Measurements from ENCODE around the gene ST6GALNAC1. TPM values are rescaled to one million over a fixed set of nuclear protein-coding genes. Genes with fewer than 3 reads are reported as not detected.
"Not testable (repeated sequence)": the region's sequence is repeated elsewhere in the genome, so short reads cannot be mapped to it uniquely, and the experiment has no call there.

Gene ST6GALNAC1
- total and polyA plus RNA-seq, 4 donors = 0.16 to 2.1 (median 0.21) TPM; not detected in 1

DNA sequence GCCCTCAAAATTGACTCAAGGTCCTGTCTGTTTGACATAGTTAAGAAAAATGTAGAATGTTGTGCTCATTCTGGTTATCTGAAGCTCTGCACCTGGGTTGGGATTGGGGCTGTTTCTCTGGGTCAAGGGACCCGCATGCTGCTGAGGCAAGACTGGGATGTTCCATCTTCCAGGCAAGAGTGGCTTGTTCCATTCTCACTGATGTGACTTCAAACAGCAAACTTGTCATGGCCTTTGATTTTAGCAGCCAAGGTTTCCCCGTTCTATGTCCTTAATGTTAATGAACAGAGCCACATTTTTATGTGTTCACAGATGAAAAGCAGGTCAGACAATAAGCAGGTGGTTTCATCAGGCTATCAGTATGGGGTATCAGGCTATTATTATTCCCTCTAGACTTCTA, 25.7 kb downstream of the ST6GALNAC1 start:
- Histone ChIP-seq H3K9me3 (ENCODE audit: control insufficient read depth in 4 of 4, low read length in 3 of 4) (no peaks in the 10 kb centered on the region), H3K9ac (ENCODE audit: low read depth in 1 of 2, low read length in 2 of 2) (no peak overlapping the region), H3K27ac (ENCODE audit: low read depth in 1 of 2, low read length in 2 of 2) (no peak overlapping the region), H3K4me1 (ENCODE audit: control insufficient read depth in 4 of 4, insufficient read depth in 4 of 4, low read length in 3 of 4) (peaks cover 0 to 7% (median 5%) of the 10 kb centered on the region in 4 donors), H3K4me3 (ENCODE audit: low read depth in 1 of 3, low read length in 3 of 3) (no peak overlapping the region), H3K36me3 (ENCODE audit: control insufficient read depth in 4 of 4, insufficient read depth in 3 of 4, low read depth in 1 of 4, low read length in 3 of 4) (no peaks in the 10 kb centered on the region), H3K27me3 (ENCODE audit: control insufficient read depth in 4 of 4, insufficient read depth in 4 of 4, low read length in 3 of 4) (no peaks in the 10 kb centered on the region)
- TF ChIP-seq, protein P1, sequence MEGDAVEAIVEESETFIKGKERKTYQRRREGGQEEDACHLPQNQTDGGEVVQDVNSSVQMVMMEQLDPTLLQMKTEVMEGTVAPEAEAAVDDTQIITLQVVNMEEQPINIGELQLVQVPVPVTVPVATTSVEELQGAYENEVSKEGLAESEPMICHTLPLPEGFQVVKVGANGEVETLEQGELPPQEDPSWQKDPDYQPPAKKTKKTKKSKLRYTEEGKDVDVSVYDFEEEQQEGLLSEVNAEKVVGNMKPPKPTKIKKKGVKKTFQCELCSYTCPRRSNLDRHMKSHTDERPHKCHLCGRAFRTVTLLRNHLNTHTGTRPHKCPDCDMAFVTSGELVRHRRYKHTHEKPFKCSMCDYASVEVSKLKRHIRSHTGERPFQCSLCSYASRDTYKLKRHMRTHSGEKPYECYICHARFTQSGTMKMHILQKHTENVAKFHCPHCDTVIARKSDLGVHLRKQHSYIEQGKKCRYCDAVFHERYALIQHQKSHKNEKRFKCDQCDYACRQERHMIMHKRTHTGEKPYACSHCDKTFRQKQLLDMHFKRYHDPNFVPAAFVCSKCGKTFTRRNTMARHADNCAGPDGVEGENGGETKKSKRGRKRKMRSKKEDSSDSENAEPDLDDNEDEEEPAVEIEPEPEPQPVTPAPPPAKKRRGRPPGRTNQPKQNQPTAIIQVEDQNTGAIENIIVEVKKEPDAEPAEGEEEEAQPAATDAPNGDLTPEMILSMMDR (IDR thresholded peaks at IDR 0.05; ENCODE audit: low read depth, low read length, missing input control) = no peak
- no peak for TF ChIP-seq FOXA2 (IDR thresholded peaks at IDR 0.05)
- TF ChIP-seq RXRA (IDR thresholded peaks at IDR 0.05) = no peak
- no peak for TF ChIP-seq YY1 (IDR thresholded peaks at IDR 0.05)
- TF ChIP-seq, protein P2, sequence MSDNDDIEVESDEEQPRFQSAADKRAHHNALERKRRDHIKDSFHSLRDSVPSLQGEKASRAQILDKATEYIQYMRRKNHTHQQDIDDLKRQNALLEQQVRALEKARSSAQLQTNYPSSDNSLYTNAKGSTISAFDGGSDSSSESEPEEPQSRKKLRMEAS (IDR thresholded peaks at IDR 0.05) = no peak
- 94% methylated on average over 2 of the region's 2 CpGs for WGBS
- no peak for DNase-seq (ENCODE audit: low spot score)

DNA sequence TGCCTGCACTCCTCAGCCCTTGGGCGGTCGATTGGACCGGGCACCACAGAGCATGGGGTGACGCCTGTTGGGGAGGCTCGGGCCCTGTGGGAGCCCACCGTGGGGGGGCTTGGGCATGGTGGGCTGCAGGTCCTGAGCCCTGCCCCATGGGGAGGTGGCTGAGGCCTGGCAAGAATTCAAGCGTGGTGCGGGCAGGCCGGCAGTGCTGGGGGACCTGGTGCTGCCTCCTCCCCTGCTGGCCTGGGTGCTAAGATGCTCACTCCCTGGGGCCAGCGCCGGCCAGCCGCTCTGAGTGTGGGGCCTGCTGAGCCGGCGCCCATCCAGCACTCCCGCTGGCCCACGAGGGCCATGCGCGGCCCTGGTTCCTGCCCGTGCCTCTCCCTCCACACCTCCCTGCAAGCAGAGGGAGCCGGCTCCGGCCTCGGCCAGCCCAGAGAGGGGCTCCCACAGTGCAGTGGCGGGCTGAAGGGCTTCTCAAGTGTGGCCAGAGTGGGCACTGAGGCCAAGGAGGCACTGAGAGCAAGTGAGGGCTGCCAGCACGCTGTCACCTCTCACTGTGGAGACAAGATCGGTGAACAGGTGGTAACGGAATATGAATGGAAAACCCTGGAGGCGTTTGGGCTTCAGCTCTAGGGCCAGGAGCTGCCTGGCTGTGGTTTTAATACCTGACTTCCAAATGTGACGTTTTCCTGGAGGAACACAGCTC, 28.5 kb downstream of the ST6GALNAC1 start:
- Histone ChIP-seq H3K9ac (ENCODE audit: low read depth in 1 of 2, low read length in 2 of 2) (no peak overlapping the region), H3K9me3 (ENCODE audit: control insufficient read depth in 4 of 4, low read length in 3 of 4) (no peaks in the 10 kb centered on the region), H3K4me1 (ENCODE audit: control insufficient read depth in 4 of 4, insufficient read depth in 4 of 4, low read length in 3 of 4) (peaks cover 0 to 7% (median 5%) of the 10 kb centered on the region in 4 donors), H3K27me3 (ENCODE audit: control insufficient read depth in 4 of 4, insufficient read depth in 4 of 4, low read length in 3 of 4) (no peaks in the 10 kb centered on the region), H3K4me3 (ENCODE audit: low read depth in 1 of 3, low read length in 3 of 3) (no peak overlapping the region), H3K27ac (ENCODE audit: low read depth in 1 of 2, low read length in 2 of 2) (no peak overlapping the region), H3K36me3 (ENCODE audit: control insufficient read depth in 4 of 4, insufficient read depth in 3 of 4, low read depth in 1 of 4, low read length in 3 of 4) (no peaks in the 10 kb centered on the region)
- DNase-seq (ENCODE audit: low spot score) = no peak
- WGBS = 92% methylated on average over 28 of the region's 28 CpGs
- no peak for TF ChIP-seq EGR1 (IDR thresholded peaks at IDR 0.05; ENCODE audit: low read depth in 2 of 2)
- no peak for TF ChIP-seq JUND (IDR thresholded peaks at IDR 0.05)
- no peak for TF ChIP-seq RXRA (IDR thresholded peaks at IDR 0.05)
- TF ChIP-seq, protein P3, sequence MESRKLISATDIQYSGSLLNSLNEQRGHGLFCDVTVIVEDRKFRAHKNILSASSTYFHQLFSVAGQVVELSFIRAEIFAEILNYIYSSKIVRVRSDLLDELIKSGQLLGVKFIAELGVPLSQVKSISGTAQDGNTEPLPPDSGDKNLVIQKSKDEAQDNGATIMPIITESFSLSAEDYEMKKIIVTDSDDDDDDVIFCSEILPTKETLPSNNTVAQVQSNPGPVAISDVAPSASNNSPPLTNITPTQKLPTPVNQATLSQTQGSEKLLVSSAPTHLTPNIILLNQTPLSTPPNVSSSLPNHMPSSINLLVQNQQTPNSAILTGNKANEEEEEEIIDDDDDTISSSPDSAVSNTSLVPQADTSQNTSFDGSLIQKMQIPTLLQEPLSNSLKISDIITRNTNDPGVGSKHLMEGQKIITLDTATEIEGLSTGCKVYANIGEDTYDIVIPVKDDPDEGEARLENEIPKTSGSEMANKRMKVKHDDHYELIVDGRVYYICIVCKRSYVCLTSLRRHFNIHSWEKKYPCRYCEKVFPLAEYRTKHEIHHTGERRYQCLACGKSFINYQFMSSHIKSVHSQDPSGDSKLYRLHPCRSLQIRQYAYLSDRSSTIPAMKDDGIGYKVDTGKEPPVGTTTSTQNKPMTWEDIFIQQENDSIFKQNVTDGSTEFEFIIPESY (IDR thresholded peaks at IDR 0.05) = no peak
- TF ChIP-seq, protein P4, sequence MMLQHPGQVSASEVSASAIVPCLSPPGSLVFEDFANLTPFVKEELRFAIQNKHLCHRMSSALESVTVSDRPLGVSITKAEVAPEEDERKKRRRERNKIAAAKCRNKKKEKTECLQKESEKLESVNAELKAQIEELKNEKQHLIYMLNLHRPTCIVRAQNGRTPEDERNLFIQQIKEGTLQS (IDR thresholded peaks at IDR 0.05) = no peak
- no peak for TF ChIP-seq NR2F2 (IDR thresholded peaks at IDR 0.05)
- no peak for TF ChIP-seq FOXA1 (IDR thresholded peaks at IDR 0.05)
- TF ChIP-seq RAD21 (IDR thresholded peaks at IDR 0.05) = no peak
- TF ChIP-seq HNF4A (conservative IDR thresholded peaks at IDR 0.05) = no peak
- TF ChIP-seq, protein P2 (IDR thresholded peaks at IDR 0.05) = no peak
- TF ChIP-seq TAF1 (conservative IDR thresholded peaks at IDR 0.05) = no peak
- TF ChIP-seq YY1 (IDR thresholded peaks at IDR 0.05) = no peak
- TF ChIP-seq, protein P1 (IDR thresholded peaks at IDR 0.05; ENCODE audit: low read depth, low read length, missing input control) = no peak

DNA sequence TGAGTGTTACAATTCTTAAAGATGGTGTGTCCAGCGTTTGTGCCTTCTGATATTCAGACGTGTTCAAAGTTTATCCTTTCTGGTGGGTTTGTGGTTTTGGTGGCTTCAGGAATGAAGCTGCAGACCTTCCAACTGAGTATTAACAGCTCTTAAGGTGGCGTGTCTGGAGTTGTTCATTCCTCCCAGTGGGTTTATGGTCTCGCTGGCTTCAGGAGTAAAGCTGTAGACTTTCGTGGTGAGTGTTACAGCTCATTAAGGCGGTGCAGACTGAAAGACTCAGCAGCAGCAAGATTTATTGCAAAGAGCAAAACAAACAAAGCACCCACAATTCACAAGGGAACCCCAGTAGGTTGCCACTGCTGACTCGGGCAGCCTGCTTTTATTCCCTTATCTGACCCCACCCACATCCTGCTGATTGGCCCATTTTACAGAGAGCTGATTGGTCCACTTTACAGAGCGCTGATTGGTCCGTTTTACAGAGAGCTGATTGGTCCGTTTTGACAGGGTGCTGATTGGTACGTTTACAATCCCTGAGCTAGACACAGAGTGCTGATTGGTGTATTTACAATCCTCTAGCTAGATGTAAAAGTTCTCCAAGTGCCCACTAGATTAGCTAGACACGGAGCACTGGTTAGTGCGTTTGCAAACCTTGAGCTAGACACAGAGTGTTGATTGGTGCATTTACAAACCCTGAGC, 29.3 kb downstream of the ST6GALNAC1 start:
- H3K27ac ChIP-seq (ENCODE audit: low read depth in 1 of 2, low read length in 2 of 2); H3K9me3 ChIP-seq (ENCODE audit: control insufficient read depth in 4 of 4, low read length in 3 of 4); H3K4me1 ChIP-seq (ENCODE audit: control insufficient read depth in 4 of 4, insufficient read depth in 4 of 4, low read length in 3 of 4); H3K4me3 ChIP-seq (ENCODE audit: low read depth in 1 of 3, low read length in 3 of 3); H3K27me3 ChIP-seq (ENCODE audit: control insufficient read depth in 4 of 4, insufficient read depth in 4 of 4, low read length in 3 of 4); H3K36me3 ChIP-seq (ENCODE audit: control insufficient read depth in 4 of 4, insufficient read depth in 3 of 4, low read depth in 1 of 4, low read length in 3 of 4); H3K9ac ChIP-seq (ENCODE audit: low read depth in 1 of 2, low read length in 2 of 2); DNase-seq (ENCODE audit: low spot score): not testable (repeated sequence)
- WGBS = 85% methylated on average over 13 of the region's 13 CpGs
